ENCODE measurements around the gene FOXA2. TPM values are rescaled to one million over a fixed set of nuclear protein-coding genes. Genes with fewer than 3 reads are reported as not detected.
A peak's percentile ranks its signal among the peaks of the same experiment; 100 is the strongest.

Gene FOXA2
- polyA plus RNA-seq, 3 donors, result not detected

DNA sequence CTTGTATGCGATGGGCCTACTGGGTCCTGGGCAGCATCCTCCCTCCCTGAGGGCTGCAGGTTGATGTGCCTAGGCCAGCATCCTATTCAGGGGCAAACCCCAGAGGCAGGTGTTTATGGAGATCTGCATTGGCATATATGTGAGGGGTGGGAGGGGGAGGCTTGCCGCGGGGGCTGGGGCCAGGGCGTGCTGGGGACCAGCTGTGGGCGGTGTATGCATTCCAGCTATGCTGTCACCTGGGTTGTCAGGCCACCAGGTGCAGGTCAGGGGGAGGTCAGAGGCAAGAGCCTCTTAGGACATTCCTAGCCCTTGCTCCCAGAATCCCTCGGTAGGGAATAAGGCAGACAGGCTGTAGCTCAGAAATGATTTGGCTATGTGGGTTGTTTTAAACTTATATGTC lies 11.9 kb downstream of the FOXA2 start:
- Histone ChIP-seq H3K79me2 (ENCODE audit: insufficient read depth, low read length) (no peaks in the 10 kb centered on the region), H2AFZ (ENCODE audit: insufficient read depth, low read depth, low read length, poor library complexity, severe bottlenecking) (no peak overlapping the region), H3K4me3 (replicated peaks in 1 of 3; ENCODE audit: low read depth in 2 of 3, low read length in 3 of 3) (no peak overlapping the region), H3K9me3 (replicated peaks in 1 of 2; ENCODE audit: control insufficient read depth in 1 of 2, insufficient read depth in 1 of 2, low read length in 2 of 2) (peaks cover 5 to 40% of the 10 kb centered on the region in 2 donors), H3K4me1 (ENCODE audit: control insufficient read depth in 1 of 2, insufficient read depth in 2 of 2, low read length in 2 of 2) (no peaks in the 10 kb centered on the region), H3K4me2 (replicated peaks; ENCODE audit: extremely low read depth, low read length, poor library complexity, severe bottlenecking) (no peak overlapping the region), H3K27ac (ENCODE audit: low read depth in 1 of 2, low read length in 2 of 2) (no peak overlapping the region), H3K9ac (ENCODE audit: insufficient read depth, low read length, poor library complexity, severe bottlenecking) (no peak overlapping the region), H4K20me1 (ENCODE audit: insufficient read depth, low read length) (no peaks in the 10 kb centered on the region), H3K36me3 (replicated peaks in 1 of 2; ENCODE audit: control insufficient read depth in 1 of 2, insufficient read depth in 2 of 2, low read length in 2 of 2) (no peaks in the 10 kb centered on the region), H3K27me3 (ENCODE audit: control insufficient read depth in 2 of 2, insufficient read depth in 2 of 2, low read length in 2 of 2) (peaks cover 92 to 99% of the 10 kb centered on the region in 2 donors)
- WGBS (ENCODE audit: insufficient coverage), result 21% methylated on average over 4 of the region's 6 CpGs
- no peak for DNase-seq
- no peaks in the 10 kb centered on the region for H3K4me1 Mint-ChIP-seq
- peaks cover 93 to 99% (median 94%) of the 10 kb centered on the region in 3 donors for H3K27me3 Mint-ChIP-seq (ENCODE audit: low read depth in 3 of 3)
- peaks cover 0 to 18% (median 9%) of the 10 kb centered on the region in 7 donors for H3K9me3 Mint-ChIP-seq
- H3K36me3 Mint-ChIP-seq, result no peaks in the 10 kb centered on the region
- intact Hi-C loops (cut with micrococcal nuclease), result no loop called here
- TF ChIP-seq, protein P1, sequence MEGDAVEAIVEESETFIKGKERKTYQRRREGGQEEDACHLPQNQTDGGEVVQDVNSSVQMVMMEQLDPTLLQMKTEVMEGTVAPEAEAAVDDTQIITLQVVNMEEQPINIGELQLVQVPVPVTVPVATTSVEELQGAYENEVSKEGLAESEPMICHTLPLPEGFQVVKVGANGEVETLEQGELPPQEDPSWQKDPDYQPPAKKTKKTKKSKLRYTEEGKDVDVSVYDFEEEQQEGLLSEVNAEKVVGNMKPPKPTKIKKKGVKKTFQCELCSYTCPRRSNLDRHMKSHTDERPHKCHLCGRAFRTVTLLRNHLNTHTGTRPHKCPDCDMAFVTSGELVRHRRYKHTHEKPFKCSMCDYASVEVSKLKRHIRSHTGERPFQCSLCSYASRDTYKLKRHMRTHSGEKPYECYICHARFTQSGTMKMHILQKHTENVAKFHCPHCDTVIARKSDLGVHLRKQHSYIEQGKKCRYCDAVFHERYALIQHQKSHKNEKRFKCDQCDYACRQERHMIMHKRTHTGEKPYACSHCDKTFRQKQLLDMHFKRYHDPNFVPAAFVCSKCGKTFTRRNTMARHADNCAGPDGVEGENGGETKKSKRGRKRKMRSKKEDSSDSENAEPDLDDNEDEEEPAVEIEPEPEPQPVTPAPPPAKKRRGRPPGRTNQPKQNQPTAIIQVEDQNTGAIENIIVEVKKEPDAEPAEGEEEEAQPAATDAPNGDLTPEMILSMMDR (IDR thresholded peaks at IDR 0.05), result no peak
- H3K27ac Mint-ChIP-seq, result no peak overlapping the region
- peak overlapping the region in 1 of 2 donors; percentile 69 for H3K4me3 Mint-ChIP-seq

DNA sequence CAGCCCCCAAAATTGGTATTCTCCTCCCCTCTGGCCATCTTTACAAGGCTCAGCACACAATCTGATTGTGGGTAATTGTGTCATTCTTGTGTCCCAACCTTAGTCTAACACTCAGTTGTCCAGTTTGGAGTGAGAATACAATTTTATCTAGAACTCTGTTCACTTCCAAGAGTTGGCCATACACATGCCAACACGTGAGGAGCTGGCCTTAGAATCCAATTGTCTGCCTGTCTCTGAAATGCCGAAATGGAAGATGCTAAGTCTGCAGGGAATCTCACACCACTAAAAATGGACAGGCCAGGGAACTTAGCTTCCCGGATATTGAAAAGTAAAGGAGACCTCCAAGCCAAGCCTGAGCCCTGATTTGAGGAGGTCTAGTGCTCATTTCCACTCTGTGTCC lies 12.3 kb downstream of the FOXA2 start:
- Mint-ChIP-seq H3K4me3 (peak overlapping the region in 1 of 2 donors; percentile 69), H3K4me1 (no peaks in the 10 kb centered on the region), H3K9me3 (peaks cover 0 to 18% (median 9%) of the 10 kb centered on the region in 7 donors), H3K36me3 (no peaks in the 10 kb centered on the region), H3K27me3 (ENCODE audit: low read depth in 3 of 3) (peaks cover 93 to 99% (median 94%) of the 10 kb centered on the region in 3 donors), H3K27ac (no peak overlapping the region)
- Histone ChIP-seq H3K4me3 (replicated peaks in 1 of 3; ENCODE audit: low read depth in 2 of 3, low read length in 3 of 3) (no peak overlapping the region), H3K36me3 (replicated peaks in 1 of 2; ENCODE audit: control insufficient read depth in 1 of 2, insufficient read depth in 2 of 2, low read length in 2 of 2) (no peaks in the 10 kb centered on the region), H3K27ac (ENCODE audit: low read depth in 1 of 2, low read length in 2 of 2) (no peak overlapping the region), H3K4me2 (replicated peaks; ENCODE audit: extremely low read depth, low read length, poor library complexity, severe bottlenecking) (no peak overlapping the region), H4K20me1 (ENCODE audit: insufficient read depth, low read length) (no peaks in the 10 kb centered on the region), H2AFZ (ENCODE audit: insufficient read depth, low read depth, low read length, poor library complexity, severe bottlenecking) (no peak overlapping the region), H3K79me2 (ENCODE audit: insufficient read depth, low read length) (no peaks in the 10 kb centered on the region), H3K9me3 (replicated peaks in 1 of 2; ENCODE audit: control insufficient read depth in 1 of 2, insufficient read depth in 1 of 2, low read length in 2 of 2) (peaks cover 4 to 40% of the 10 kb centered on the region in 2 donors), H3K4me1 (ENCODE audit: control insufficient read depth in 1 of 2, insufficient read depth in 2 of 2, low read length in 2 of 2) (no peaks in the 10 kb centered on the region), H3K9ac (ENCODE audit: insufficient read depth, low read length, poor library complexity, severe bottlenecking) (no peak overlapping the region), H3K27me3 (ENCODE audit: control insufficient read depth in 2 of 2, insufficient read depth in 2 of 2, low read length in 2 of 2) (peaks cover 92 to 99% of the 10 kb centered on the region in 2 donors)
- DNase-seq, result no peak
- TF ChIP-seq, protein P1 (IDR thresholded peaks at IDR 0.05), result no peak
- 42% methylated on average over 2 of the region's 3 CpGs for WGBS (ENCODE audit: insufficient coverage)
- intact Hi-C loops (cut with micrococcal nuclease), result no loop called here

Measured in CD14-positive monocyte (primary cell).